DOHH2 (cell line): ENCODE measurements around the gene EIF2B2.

Experiments used
- EZH2phosphoT487 ChIP-seq: fragments of 200-600 bp; sonication (generic); IDR thresholded peaks from 2 replicates; pipeline ENCODE4 v1.6.1; 2017; ENCODE audit warnings: borderline replicate concordance, mild to moderate bottlenecking, antibody characterized with exemption, low read length, moderate library complexity, mixed read lengths
- TF ChIP-seq, protein P1 (sequence below): fragments of 200-600 bp; sonication (generic); IDR thresholded peaks from one replicate; pipeline ENCODE4 v1.5.1; 2014; ENCODE audit warnings: antibody characterized with exemption, mild to moderate bottlenecking, low read depth, low read length; ENCODE audit not compliant: poor library complexity, severe bottlenecking

DNA sequence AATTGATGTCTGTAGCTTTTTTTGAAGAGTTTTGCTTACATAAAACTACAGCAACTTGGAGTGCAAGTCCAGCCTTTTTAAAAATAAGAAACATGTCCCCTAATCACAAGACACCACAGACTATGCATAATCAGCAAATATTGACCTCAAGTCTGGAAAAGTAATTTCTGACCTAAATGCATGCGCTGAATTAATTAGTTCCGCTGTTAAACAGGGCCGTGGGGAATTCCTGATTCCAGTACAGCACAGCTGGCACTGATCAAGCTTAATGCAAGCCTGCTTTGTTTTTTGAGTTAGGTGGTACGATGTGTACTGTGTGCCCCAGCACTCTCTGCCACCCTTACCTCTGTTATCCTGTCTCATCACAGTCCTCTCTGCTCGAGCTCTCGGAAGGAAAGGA, 39.3 kb downstream of the EIF2B2 start:
- TF ChIP-seq, protein P1, sequence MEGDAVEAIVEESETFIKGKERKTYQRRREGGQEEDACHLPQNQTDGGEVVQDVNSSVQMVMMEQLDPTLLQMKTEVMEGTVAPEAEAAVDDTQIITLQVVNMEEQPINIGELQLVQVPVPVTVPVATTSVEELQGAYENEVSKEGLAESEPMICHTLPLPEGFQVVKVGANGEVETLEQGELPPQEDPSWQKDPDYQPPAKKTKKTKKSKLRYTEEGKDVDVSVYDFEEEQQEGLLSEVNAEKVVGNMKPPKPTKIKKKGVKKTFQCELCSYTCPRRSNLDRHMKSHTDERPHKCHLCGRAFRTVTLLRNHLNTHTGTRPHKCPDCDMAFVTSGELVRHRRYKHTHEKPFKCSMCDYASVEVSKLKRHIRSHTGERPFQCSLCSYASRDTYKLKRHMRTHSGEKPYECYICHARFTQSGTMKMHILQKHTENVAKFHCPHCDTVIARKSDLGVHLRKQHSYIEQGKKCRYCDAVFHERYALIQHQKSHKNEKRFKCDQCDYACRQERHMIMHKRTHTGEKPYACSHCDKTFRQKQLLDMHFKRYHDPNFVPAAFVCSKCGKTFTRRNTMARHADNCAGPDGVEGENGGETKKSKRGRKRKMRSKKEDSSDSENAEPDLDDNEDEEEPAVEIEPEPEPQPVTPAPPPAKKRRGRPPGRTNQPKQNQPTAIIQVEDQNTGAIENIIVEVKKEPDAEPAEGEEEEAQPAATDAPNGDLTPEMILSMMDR, result no peak
- TF ChIP-seq EZH2phosphoT487, result no peak
